Measurements from ENCODE around the gene SMC5. TPM values are rescaled to one million over a fixed set of nuclear protein-coding genes. Genes with fewer than 3 reads are reported as not detected.
"Not testable (repeated sequence)": the region's sequence is repeated elsewhere in the genome, so short reads cannot be mapped to it uniquely, and the experiment has no call there.

SMC5 gene
- total RNA-seq, 1 experiment from 2014 or later: 31.9 TPM

- ChIA-PET CTCF (interaction anchor here (0.6 to 1.3 kb wide), 3 partner anchors 108 to 255 kb away, joined by 3 to 7 read pairs (median 3); no protein-coding TSS in a partner anchor), POLR2A (interaction anchor here (0.8 kb wide), 1 partner anchor 26 kb away, joined by 3 read pairs; no protein-coding TSS in a partner anchor)
- peak; percentile 29 for TF ChIP-seq CTCF (IDR thresholded peaks at IDR 0.05; ENCODE audit: unreplicated experiment)
- Mint-ChIP-seq H3K4me3 (ENCODE audit: unreplicated experiment) (no peak overlapping the region), H3K4me1 (ENCODE audit: insufficient read depth, unreplicated experiment) (no peaks in the 10 kb centered on the region), H3K36me3 (ENCODE audit: insufficient read depth, unreplicated experiment) (no peaks in the 10 kb centered on the region), H3K9me3 (ENCODE audit: unreplicated experiment) (no peaks in the 10 kb centered on the region), H3K27ac (ENCODE audit: low read depth, unreplicated experiment) (no peak overlapping the region), H3K27me3 (ENCODE audit: insufficient read depth, unreplicated experiment) (no peaks in the 10 kb centered on the region)
- BruUV-seq (replicated peaks): no TSS peak
- DNase-seq (ENCODE audit: unreplicated experiment): peak; percentile 33
- intact Hi-C loops (cut with micrococcal nuclease): loop anchor here (1.0 kb wide), 2 partner anchors 108 to 257 kb away; no protein-coding TSS in a partner anchor
These were observed 29.2 kb upstream of the SMC5 start for GRCh38 chr9:70229579-70229978.

- POLR2A ChIA-PET: interaction anchor here (0.6 kb wide), 1 partner anchor 15 kb away, joined by 3 read pairs; no protein-coding TSS in a partner anchor
- intact Hi-C loops (cut with micrococcal nuclease): no loop called here
- Mint-ChIP-seq H3K27ac (ENCODE audit: low read depth, unreplicated experiment) (no peak overlapping the region), H3K36me3 (ENCODE audit: insufficient read depth, unreplicated experiment) (no peaks in the 10 kb centered on the region), H3K4me3 (ENCODE audit: unreplicated experiment) (no peak overlapping the region), H3K4me1 (ENCODE audit: insufficient read depth, unreplicated experiment) (no peaks in the 10 kb centered on the region), H3K27me3 (ENCODE audit: insufficient read depth, unreplicated experiment) (no peaks in the 10 kb centered on the region), H3K9me3 (ENCODE audit: unreplicated experiment) (peaks cover 14% of the 10 kb centered on the region)
- no TSS peak for BruUV-seq (replicated peaks)
- CTCF ChIA-PET: no interaction called here
- no peak for TF ChIP-seq CTCF (IDR thresholded peaks at IDR 0.05; ENCODE audit: unreplicated experiment)
- no peak for DNase-seq (ENCODE audit: unreplicated experiment)
These were observed 26.3 kb upstream of the SMC5 start for GRCh38 chr9:70232476-70232875.

- POLR2A ChIA-PET; H3K36me3 Mint-ChIP-seq (ENCODE audit: insufficient read depth, unreplicated experiment); H3K4me3 Mint-ChIP-seq (ENCODE audit: unreplicated experiment); H3K27ac Mint-ChIP-seq (ENCODE audit: low read depth, unreplicated experiment); BruUV-seq (replicated peaks); H3K27me3 Mint-ChIP-seq (ENCODE audit: insufficient read depth, unreplicated experiment); DNase-seq (ENCODE audit: unreplicated experiment); H3K4me1 Mint-ChIP-seq (ENCODE audit: insufficient read depth, unreplicated experiment); intact Hi-C loops (cut with micrococcal nuclease): not testable (repeated sequence)
- H3K9me3 Mint-ChIP-seq (ENCODE audit: unreplicated experiment): peaks cover 14% of the 10 kb centered on the region
- CTCF ChIA-PET: interaction anchor here (0.7 kb wide), 1 partner anchor 810 kb away, joined by 3 read pairs; no protein-coding TSS in a partner anchor
These were observed 24.6 kb upstream of the SMC5 start for GRCh38 chr9:70234208-70234607.

- intact Hi-C loops (cut with micrococcal nuclease); H3K27me3 Mint-ChIP-seq (ENCODE audit: insufficient read depth, unreplicated experiment); DNase-seq (ENCODE audit: unreplicated experiment); H3K4me3 Mint-ChIP-seq (ENCODE audit: unreplicated experiment); H3K9me3 Mint-ChIP-seq (ENCODE audit: unreplicated experiment); H3K36me3 Mint-ChIP-seq (ENCODE audit: insufficient read depth, unreplicated experiment); CTCF ChIA-PET; POLR2A ChIA-PET; H3K4me1 Mint-ChIP-seq (ENCODE audit: insufficient read depth, unreplicated experiment); BruUV-seq (replicated peaks); H3K27ac Mint-ChIP-seq (ENCODE audit: low read depth, unreplicated experiment): not testable (repeated sequence)
These were observed 12.8 kb upstream of the SMC5 start for GRCh38 chr9:70245952-70246351.

- Mint-ChIP-seq H3K36me3 (ENCODE audit: insufficient read depth, unreplicated experiment) (no peaks in the 10 kb centered on the region), H3K9me3 (ENCODE audit: unreplicated experiment) (no peaks in the 10 kb centered on the region), H3K27me3 (ENCODE audit: insufficient read depth, unreplicated experiment) (no peaks in the 10 kb centered on the region), H3K4me3 (ENCODE audit: unreplicated experiment) (no peak overlapping the region), H3K4me1 (ENCODE audit: insufficient read depth, unreplicated experiment) (peaks cover under 1% of the 10 kb centered on the region), H3K27ac (ENCODE audit: low read depth, unreplicated experiment) (no peak overlapping the region)
- POLR2A ChIA-PET: interaction anchor here (0.6 kb wide), 2 partner anchors 144 to 497 kb away, joined by 3 to 5 read pairs; no protein-coding TSS in a partner anchor
- CTCF ChIA-PET: interaction anchor here (0.6 to 1.1 kb wide), 2 partner anchors 11 to 262 kb away, joined by 3 to 4 read pairs; no protein-coding TSS in a partner anchor
- BruUV-seq (replicated peaks): no TSS peak
- no peak for DNase-seq (ENCODE audit: unreplicated experiment)
- intact Hi-C loops (cut with micrococcal nuclease): loop anchor here (10.0 kb wide), 2 partner anchors 355 to 485 kb away; partner anchors contain the start of gene PTAR1
- TF ChIP-seq CTCF (IDR thresholded peaks at IDR 0.05; ENCODE audit: unreplicated experiment): no peak
These were observed 8.6 kb upstream of the SMC5 start for GRCh38 chr9:70250221-70250620.

Data from MCF 10A (cell line).